Aorta (tissue), 5 donors: Measurements from ENCODE around the gene ZNF614. TPM values are rescaled to one million over a fixed set of nuclear protein-coding genes. Genes with fewer than 3 reads are reported as not detected.
A peak's percentile ranks its signal among the peaks of the same experiment; 100 is the strongest.
"Not testable (repeated sequence)": the region's sequence is repeated elsewhere in the genome, so short reads cannot be mapped to it uniquely, and the experiment has no call there.

Experiments used
- ATAC-seq: fragments of 200-7000 bp; cut with Tn5 transposase; one replicate; pipeline ENCODE4 v1.9.1; 2022; ENCODE audit warnings: moderate library complexity; ENCODE audit not compliant: low FRiP score
- DNase-seq, 2 donors: peaks; one replicate each; pipeline ENCODE4 v3.0.0-alpha.2; 2020
- H3K27ac ChIP-seq, 2 donors: one replicate each; pipeline ENCODE4 v1.5.1; 2013; ENCODE audit warnings: low read length in 2 of 2, mild to moderate bottlenecking in 2 of 2, moderate library complexity in 2 of 2, control low read depth in 1 of 2, inconsistent platforms in 1 of 2, low read depth in 1 of 2
- H3K27me3 ChIP-seq, 2 donors: one replicate each; pipeline ENCODE4 v1.6.1; 2013; ENCODE audit warnings: control low read depth in 1 of 2, low read length in 1 of 2, mild to moderate bottlenecking in 1 of 2, moderate library complexity in 1 of 2; ENCODE audit not compliant: insufficient read depth in 2 of 2, control insufficient read depth in 1 of 2
- H3K36me3 ChIP-seq, 2 donors: one replicate each; pipeline ENCODE4 v1.6.1; 2013; ENCODE audit warnings: control low read depth in 1 of 2, low read length in 1 of 2, mild to moderate bottlenecking in 1 of 2; ENCODE audit not compliant: insufficient read depth in 2 of 2, control insufficient read depth in 1 of 2
- H3K4me1 ChIP-seq, 2 donors: one replicate each; pipeline ENCODE4 v1.6.1; 2013; ENCODE audit warnings: low read length in 2 of 2, control low read depth in 1 of 2, mild to moderate bottlenecking in 1 of 2, moderate library complexity in 1 of 2; ENCODE audit not compliant: insufficient read depth in 2 of 2, control insufficient read depth in 1 of 2
- H3K4me3 ChIP-seq, 2 donors: one replicate each; pipeline ENCODE4 v1.5.1; 2013; ENCODE audit warnings: low read length in 2 of 2, control low read depth in 1 of 2, mild to moderate bottlenecking in 1 of 2
- H3K9me3 ChIP-seq: one replicate; pipeline ENCODE4 v1.6.1; 2013; ENCODE audit warnings: mild to moderate bottlenecking, low read length; ENCODE audit not compliant: control insufficient read depth
- WGBS, 2 donors: extraction: QIAGEN DNeasy Blood & Tissue Kit; methylation state at CpG; one replicate each; pipeline ENCODE4 v1.1.7; 2013; 5-methylcytosine and 5-hydroxymethylcytosine counted together
- intact Hi-C, 2 donors: fragments of 100-400 bp; cut with DNase I; formaldehyde crosslinking; loops; one replicate each; pipeline versions ENCODE4 v1.14.2 to v1.15.0; 2022
- polyA plus RNA-seq, 2 donors: library from polyadenylated mRNA; stranded (reverse); fragments of 200-250 nt; gene quantifications; one replicate each; pipeline ENCODE4 v1.2.3, GENCODE V29; 2013
- total RNA-seq, 2 donors: library from RNA; stranded (reverse); fragmentation: NEBNext Ultra II Directional; extraction: Animal tissue kit (Norgen Biotek cat#: 25700); gene quantifications; one replicate each; pipeline ENCODE4 v1.2.1, GENCODE V29; 2021
- donor health status: healthy with polysubstance abuse.
- donor health status: Bipolar disorder and iron deficiency.
- donor health status: DM: no; HTN: no; CAD: no.
- donor health status: DM: no; HTN: no; CAD: no.
- donor health status: DM: yes; HTN: yes; CAD: no.

ZNF614 gene
- total and polyA plus RNA-seq, 4 donors, result 3.8 to 9.3 (median 6.2) TPM

DNA sequence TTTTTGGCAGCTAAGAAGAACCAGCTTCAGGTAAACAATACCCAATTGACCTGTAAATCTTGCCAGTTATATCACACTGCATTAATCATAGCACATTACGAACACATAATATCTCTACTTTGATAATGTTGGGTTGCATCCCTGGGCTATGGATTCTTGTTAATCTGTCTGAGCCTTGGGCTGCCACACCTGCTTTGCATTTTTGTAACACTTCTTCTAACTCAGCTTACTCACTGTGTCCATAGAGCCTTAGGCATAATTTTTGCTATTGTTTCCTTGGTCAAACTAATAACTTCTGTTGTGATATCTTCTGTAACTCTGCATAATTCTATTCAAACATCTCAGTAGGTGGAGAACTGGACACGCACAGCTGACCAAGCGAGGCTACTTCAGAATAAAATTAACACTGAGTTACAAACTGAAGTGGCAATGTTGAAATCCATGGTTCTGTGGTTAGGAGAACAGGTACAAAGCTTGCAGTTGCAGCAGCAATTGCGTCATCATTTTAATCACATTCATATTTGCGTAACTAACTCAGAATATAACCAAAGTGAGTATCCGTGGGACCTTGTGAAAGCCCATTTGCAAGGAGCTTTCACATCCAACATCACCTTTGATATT lies 48.0 kb downstream of the ZNF614 start:
- ATAC-seq, result no peak
- H3K27ac ChIP-seq, result no peak overlapping the region
- peaks cover 9 to 10% of the 10 kb centered on the region in 2 donors for H3K36me3 ChIP-seq
- intact Hi-C loops, result loop anchor here in 1 of 2 donors (10.0 kb wide), 2 partner anchors 55 to 85 kb away; partner anchors contain the start of gene ZNF613
- no peaks in the 10 kb centered on the region for H3K27me3 ChIP-seq
- no peak overlapping the region for H3K4me3 ChIP-seq
- 97% methylated on average over 6 of the region's 6 CpGs for whole genome bisulfite sequencing, 2 donors
- no peak for DNase-seq
- no peaks in the 10 kb centered on the region for H3K4me1 ChIP-seq
- H3K9me3 ChIP-seq, result peaks cover 30% of the 10 kb centered on the region

DNA sequence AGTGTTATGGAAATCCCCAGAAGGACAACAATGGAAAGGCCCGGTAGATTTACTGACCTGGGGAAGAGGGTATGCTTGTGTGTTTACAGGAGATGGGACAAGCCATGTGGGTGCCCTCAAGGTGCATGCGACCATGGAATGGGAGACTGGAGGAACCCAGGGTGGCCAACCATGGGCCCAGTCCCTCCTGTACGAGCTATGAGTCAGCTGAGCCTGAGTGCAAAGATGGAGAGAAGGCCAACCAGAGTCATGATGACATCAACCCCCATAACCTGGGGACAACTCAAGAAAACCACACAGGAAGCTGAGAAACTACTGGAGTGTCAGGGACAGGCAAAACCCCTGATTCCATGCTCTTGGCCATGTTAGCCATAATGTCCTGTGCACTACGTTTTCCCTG lies 49.3 kb downstream of the ZNF614 start:
- no peak overlapping the region for H3K27ac ChIP-seq
- H3K36me3 ChIP-seq, result peaks cover 15 to 19% of the 10 kb centered on the region in 2 donors
- intact Hi-C loops, result no loop called here
- no peak for DNase-seq
- ATAC-seq, result no peak
- H3K4me3 ChIP-seq, result no peak overlapping the region
- H3K9me3 ChIP-seq, result peaks cover 38% of the 10 kb centered on the region
- H3K27me3 ChIP-seq, result no peaks in the 10 kb centered on the region
- H3K4me1 ChIP-seq, result no peaks in the 10 kb centered on the region
- WGBS, 2 donors, result 96 to 97% methylated on average over 4 of the region's 4 CpGs

DNA sequence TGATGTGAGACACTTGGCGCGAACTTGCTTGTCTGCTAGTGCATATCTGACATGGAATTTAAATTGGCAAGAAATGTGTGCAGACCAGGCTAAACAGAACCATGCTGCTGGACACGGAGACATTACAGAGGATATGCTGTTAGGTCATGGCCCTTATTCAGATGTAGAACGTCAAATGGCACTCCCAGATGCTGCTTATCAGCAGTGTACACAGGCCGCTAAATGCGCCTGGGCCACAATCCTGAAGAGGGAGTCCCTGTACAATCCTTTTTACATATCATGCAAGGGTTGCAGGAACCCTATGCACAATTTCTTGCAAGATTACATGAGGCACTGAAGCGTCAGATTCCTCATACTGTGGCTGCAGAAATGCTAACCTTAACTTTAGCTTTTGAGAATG lies 50.8 kb downstream of the ZNF614 start:
- 84 to 88% methylated on average over 7 of the region's 7 CpGs for WGBS, 2 donors
- Histone ChIP-seq H3K9me3 (peaks cover 42% of the 10 kb centered on the region), H3K27me3 (no peaks in the 10 kb centered on the region), H3K36me3 (peaks cover 24 to 32% of the 10 kb centered on the region in 2 donors), H3K4me1 (no peaks in the 10 kb centered on the region), H3K4me3 (no peak overlapping the region), H3K27ac (no peak overlapping the region)
- no peak for DNase-seq
- intact Hi-C loops, result no loop called here
- no peak for ATAC-seq

DNA sequence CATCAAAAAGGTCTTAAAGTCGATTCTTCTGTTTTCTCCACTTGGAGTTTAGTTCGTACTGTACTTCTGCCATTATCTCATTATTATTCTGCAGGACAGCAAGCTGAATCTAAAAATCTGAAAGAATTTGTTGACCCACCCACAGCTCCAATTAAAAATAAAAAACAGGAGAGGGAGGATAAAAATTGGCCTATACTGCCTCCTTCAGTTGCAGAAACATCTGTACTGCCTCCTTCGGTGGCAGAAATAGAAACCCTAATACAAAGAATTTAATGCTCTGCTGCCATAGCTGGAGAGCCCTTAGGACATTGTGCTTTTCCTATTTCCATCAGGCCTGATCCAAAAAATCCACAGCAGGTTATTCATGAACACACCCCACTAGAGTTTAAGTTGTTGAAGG lies 51.3 kb downstream of the ZNF614 start:
- DNase-seq (no peak), ATAC-seq (no peak)
- no peak overlapping the region for H3K4me3 ChIP-seq
- H3K27ac ChIP-seq, result no peak overlapping the region
- WGBS, 2 donors, result 91 to 92% methylated on average over 3 of the region's 3 CpGs
- H3K9me3 ChIP-seq, result peaks cover 43% of the 10 kb centered on the region
- peaks cover 24 to 33% of the 10 kb centered on the region in 2 donors for H3K36me3 ChIP-seq
- no peaks in the 10 kb centered on the region for H3K4me1 ChIP-seq
- no peaks in the 10 kb centered on the region for H3K27me3 ChIP-seq
- intact Hi-C loops, result no loop called here

DNA sequence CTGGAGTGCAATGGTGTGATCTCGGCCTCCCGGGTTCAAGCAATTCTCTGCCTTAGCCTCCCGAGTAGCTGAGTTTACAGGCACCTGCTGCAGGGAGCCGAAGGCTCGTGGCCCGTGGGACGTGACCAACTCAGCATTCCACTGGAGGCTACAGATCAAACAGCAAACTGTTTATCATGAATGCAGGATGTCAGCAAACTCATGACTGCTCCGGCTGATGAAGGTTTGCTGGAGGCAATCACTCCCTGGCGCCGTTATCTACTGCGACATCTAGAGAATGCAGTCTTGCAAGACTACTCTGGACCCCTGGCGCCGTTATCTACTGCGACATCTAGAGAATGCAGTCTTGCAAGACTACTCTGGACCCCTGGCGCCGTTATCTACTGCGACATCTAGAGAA lies 52.4 kb downstream of the ZNF614 start:
- WGBS, 2 donors, result 97 to 98% methylated on average over 17 of the region's 17 CpGs
- intact Hi-C loops, H3K27ac ChIP-seq, H3K27me3 ChIP-seq, H3K4me1 ChIP-seq, DNase-seq, ATAC-seq, H3K4me3 ChIP-seq: not testable (repeated sequence)
- Histone ChIP-seq H3K36me3 (peaks cover 31 to 43% of the 10 kb centered on the region in 2 donors), H3K9me3 (peaks cover 45% of the 10 kb centered on the region)

DNA sequence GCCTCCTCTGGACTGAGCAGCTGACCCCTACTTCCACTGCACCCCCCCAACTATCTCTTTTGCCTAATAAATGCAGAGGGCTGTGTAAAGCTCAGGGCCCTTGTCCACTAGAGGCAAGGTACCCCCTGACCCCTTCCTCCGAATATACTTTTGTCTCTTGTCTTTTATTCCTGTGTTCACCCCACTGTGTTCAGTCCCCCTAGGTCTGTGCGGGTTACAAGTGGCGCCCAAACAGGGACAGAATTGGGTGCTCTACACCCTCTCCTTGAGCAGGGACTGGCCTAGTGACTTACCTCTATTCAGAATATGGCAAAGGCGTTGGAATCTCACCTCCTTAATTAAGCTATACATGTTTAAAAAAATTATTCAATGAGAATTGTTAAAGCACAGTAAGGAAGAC lies 56.6 kb downstream of the ZNF614 start:
- intact Hi-C loops, result no loop called here
- Histone ChIP-seq H3K4me1 (no peaks in the 10 kb centered on the region), H3K9me3 (peaks cover 52% of the 10 kb centered on the region), H3K4me3 (peak overlapping the region in 1 of 2 donors; percentile 22), H3K36me3 (peaks cover 40 to 59% of the 10 kb centered on the region in 2 donors), H3K27me3 (no peaks in the 10 kb centered on the region), H3K27ac (no peak overlapping the region)
- no peak for ATAC-seq
- DNase-seq, result no peak
- WGBS, 2 donors, result 97 to 98% methylated on average over 4 of the region's 4 CpGs

DNA sequence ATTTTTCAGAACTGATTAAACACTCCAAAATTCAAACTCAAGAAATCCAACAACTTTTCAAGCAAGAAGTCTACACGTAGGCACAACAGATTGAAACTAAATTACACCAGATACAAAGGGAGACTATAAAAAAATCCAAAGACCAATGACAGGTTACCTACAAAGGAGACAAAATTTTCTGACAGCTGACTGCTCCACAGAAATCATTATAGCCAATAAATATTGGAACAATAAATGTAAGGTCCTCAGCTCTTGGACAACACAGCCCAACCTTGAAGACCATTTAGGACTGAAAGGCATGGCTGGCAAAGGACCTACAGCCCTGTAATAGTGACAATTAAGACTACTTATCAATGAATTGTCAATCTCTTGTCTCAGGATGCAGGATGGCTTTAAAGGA lies 57.5 kb downstream of the ZNF614 start:
- Histone ChIP-seq H3K9me3 (peaks cover 46% of the 10 kb centered on the region), H3K36me3 (peaks cover 41 to 68% of the 10 kb centered on the region in 2 donors)
- 98 to 100% methylated on average over 1 of the region's 1 CpG for WGBS, 2 donors

DNA sequence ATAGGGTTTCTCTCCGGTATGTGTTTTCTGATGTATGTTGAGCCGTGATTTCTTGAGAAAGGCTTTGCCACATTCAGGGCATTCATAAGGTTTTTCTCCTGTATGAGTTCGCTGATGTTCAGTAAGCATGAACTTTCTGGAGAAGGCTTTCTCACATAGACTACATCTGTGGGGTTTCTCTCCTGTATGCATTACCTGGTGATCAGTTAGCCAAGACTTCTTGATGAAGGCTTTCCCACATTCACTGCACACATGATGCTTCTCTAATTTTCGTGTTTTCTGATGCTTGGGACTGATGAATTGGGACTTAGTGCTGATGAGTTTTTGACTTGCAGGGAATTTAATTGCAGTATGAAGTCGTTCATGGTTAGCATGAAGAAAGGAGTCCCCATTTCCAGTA lies 62.6 kb downstream of the ZNF614 start:
- peaks cover 38% of the 10 kb centered on the region for H3K9me3 ChIP-seq

More for the DNA sequence above, 57.5 kb downstream of the ZNF614 start:
- Histone ChIP-seq H3K4me3 (peak overlapping the region in 1 of 2 donors; percentile 9), H3K27me3 (no peaks in the 10 kb centered on the region), H3K27ac (no peak overlapping the region), H3K4me1 (no peaks in the 10 kb centered on the region)
- ATAC-seq (no peak), DNase-seq (no peak)
- intact Hi-C loops, result no loop called here

More for the DNA sequence above, 62.6 kb downstream of the ZNF614 start:
- H3K27ac ChIP-seq, result no peak overlapping the region
- no peaks in the 10 kb centered on the region for H3K4me1 ChIP-seq
- ATAC-seq, result no peak
- WGBS, 2 donors, result 99% methylated on average over 5 of the region's 5 CpGs
- intact Hi-C loops, result no loop called here
- H3K4me3 ChIP-seq, result peak overlapping the region in 1 of 2 donors; percentile 10
- no peaks in the 10 kb centered on the region for H3K27me3 ChIP-seq
- DNase-seq, result no peak
- peaks cover 30 to 59% of the 10 kb centered on the region in 2 donors for H3K36me3 ChIP-seq
